Heart left ventricle (tissue), 16 donors: ENCODE measurements around the gene KNCN. TPM values are rescaled to one million over a fixed set of nuclear protein-coding genes. Genes with fewer than 3 reads are reported as not detected.

ENCODE experiments used
- ATAC-seq, 4 donors: fragments of 200-7000 bp; cut with Tn5 transposase; one replicate each; pipeline ENCODE4 v1.9.1; 2020 to 2022; ENCODE audit warnings: moderate library complexity in 4 of 4, mild to moderate bottlenecking in 3 of 4, moderate number of reproducible peaks in 1 of 4
- DNase-seq, 5 donors: peaks; one replicate each; pipeline ENCODE4 v3.0.0-alpha.2; 2020
- H3K27ac ChIP-seq, 12 donors: fragments of 200-600 bp; sonication (generic) in 4 of 12; one replicate each; pipeline versions ENCODE4 v1.5.0 to v1.8.0; 2016 to 2022; ENCODE audit warnings: mild to moderate bottlenecking in 2 of 12
- H3K27me3 ChIP-seq, 9 donors: fragments of 200-600 bp; sonication (generic) in 2 of 9; one replicate each; pipeline versions ENCODE4 v1.5.1 to v1.8.0; 2016 to 2022; ENCODE audit warnings: mild to moderate bottlenecking in 3 of 9
- H3K36me3 ChIP-seq, 9 donors: fragments of 200-600 bp; sonication (generic) in 2 of 9; one replicate each; pipeline versions ENCODE4 v1.5.0 to v1.8.0; 2018 to 2022; ENCODE audit warnings: mild to moderate bottlenecking in 2 of 9
- H3K4me1 ChIP-seq, 12 donors: fragments of 200-600 bp; sonication (generic) in 4 of 12; one replicate each; pipeline versions ENCODE4 v1.5.0 to v1.8.0; 2016 to 2022; ENCODE audit warnings: mild to moderate bottlenecking in 3 of 12
- H3K4me3 ChIP-seq, 12 donors: fragments of 200-600 bp; sonication (generic) in 4 of 12; one replicate each; pipeline versions ENCODE4 v1.5.0 to v1.8.0; 2017 to 2022; ENCODE audit warnings: mild to moderate bottlenecking in 9 of 12, moderate library complexity in 4 of 12
- H3K9me3 ChIP-seq, 12 donors: fragments of 200-600 bp; sonication (generic) in 4 of 12; one replicate each; pipeline versions ENCODE4 v1.5.0 to v1.8.0; 2016 to 2022; ENCODE audit warnings: mild to moderate bottlenecking in 1 of 12
- POLR2A ChIP-seq, 2 donors: fragments of 450-650 bp; IDR thresholded peaks; one replicate each; pipeline ENCODE4 v1.6.1; 2017; ENCODE audit warnings: antibody characterized with exemption in 2 of 2, mild to moderate bottlenecking in 2 of 2, moderate library complexity in 2 of 2
- WGBS, 4 donors: extraction: QIAGEN DNeasy Blood & Tissue Kit in 2 of 4; methylation state at CpG; one replicate each; pipeline versions ENCODE4 v1.1.5 to v1.1.7; 2013 to 2018; 5-methylcytosine and 5-hydroxymethylcytosine counted together
- intact Hi-C, 10 donors: fragments of 100-400 bp; cut with DNase I; formaldehyde crosslinking; loops; one replicate each; pipeline versions ENCODE4 v1.11.1 to v1.14.2; 2022
- polyA plus RNA-seq, 2 donors: library from polyadenylated mRNA; stranded (reverse); fragments of 200-250 nt; gene quantifications; one replicate each; pipeline ENCODE4 v1.2.3, GENCODE V29; 2013
- total RNA-seq, 9 donors: library from RNA; depleted of rRNA in 2 of 9; stranded (reverse); fragments of >200 nt in 2 of 9; fragmentation: NEBNext Ultra II Directional in 3 of 9; extraction: Animal tissue kit (Norgen Biotek cat#: 25700) in 3 of 9; gene quantifications; one replicate each; pipeline versions ENCODE4 v1.1.0 to v1.2.4, GENCODE V29; 2016 to 2023
- TF ChIP-seq, protein P1 (sequence below), 12 donors: fragments of 200-600 bp; sonication (generic) in 4 of 12; IDR thresholded peaks; one replicate each; pipeline versions ENCODE4 v1.5.0 to v1.8.0; 2018 to 2022; ENCODE audit warnings: antibody characterized with exemption in 12 of 12, mild to moderate bottlenecking in 5 of 12
- donor health status: ischemic (EF 13 %, LVEDD 7.1; RV severe dilation, severe dysfunction).
- donor health status: healthy with polysubstance abuse.
- donor health status: DM: no; HTN: yes; CAD: no.
- donor health status: DM: no; HTN: no; CAD: no.
- donor health status: ischemic (EF 25% LVEDD 6.9; RV normal size, moderate dysfunction).
- donor health status: ischemic (EF 25% LVEDD 5.7; RV mildly dilated, moderate dysfunction).
- donor health status: healthy.
- donor health status: DM: yes; HTN: yes; CAD: no.
- donor health status: ischemic (EF 35%, LVEDD 5.7; RV mildly dilated, moderate dysfunction).
- donor health status: nonischemic (EF 11% LVEDD 7.7; RV severe dilation, severe dysfunction).
- donor health status: DM: yes; HTN: yes; CAD: no.
- donor health status: PGD.
- donor health status: ischemic (EF 29% LVEDD 5.4; RV normal size, mild dysfunction).
- donor health status: nonischemic (EF 23%, LVEDD 6.1; RV moderate dilation, normal function).

Gene KNCN
- total and polyA plus RNA-seq, 11 donors, result not detected

DNA sequence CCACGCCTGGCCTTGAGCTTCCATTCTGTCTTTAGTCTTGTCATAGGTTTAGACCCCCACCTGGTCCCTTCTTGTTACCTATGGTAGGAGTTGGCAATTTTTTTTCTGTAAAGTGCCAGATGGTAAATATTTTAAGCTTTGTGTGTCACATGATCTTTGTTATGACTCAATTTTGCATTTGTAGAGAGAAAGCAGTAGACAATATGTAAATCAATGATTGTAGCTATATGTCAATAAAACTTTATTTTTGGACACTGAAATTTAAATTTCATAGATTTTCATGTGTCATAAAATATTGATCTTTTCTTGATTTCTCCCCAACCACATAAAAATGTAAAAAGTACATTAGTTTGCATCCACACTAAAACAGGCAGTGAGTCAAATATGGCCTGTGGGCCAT lies 44.6 kb upstream of the KNCN start:
- Histone ChIP-seq H3K36me3 (peaks cover 2 to 42% (median 32%) of the 10 kb centered on the region in 9 donors), H3K27ac (peak overlapping the region in 5 of 12 donors; percentile 53 to 88 (median 61)), H3K9me3 (no peaks in the 10 kb centered on the region), H3K4me3 (no peak overlapping the region), H3K27me3 (no peaks in the 10 kb centered on the region), H3K4me1 (peaks cover 0 to 83% (median 21%) of the 10 kb centered on the region in 12 donors)
- TF ChIP-seq, protein P1, sequence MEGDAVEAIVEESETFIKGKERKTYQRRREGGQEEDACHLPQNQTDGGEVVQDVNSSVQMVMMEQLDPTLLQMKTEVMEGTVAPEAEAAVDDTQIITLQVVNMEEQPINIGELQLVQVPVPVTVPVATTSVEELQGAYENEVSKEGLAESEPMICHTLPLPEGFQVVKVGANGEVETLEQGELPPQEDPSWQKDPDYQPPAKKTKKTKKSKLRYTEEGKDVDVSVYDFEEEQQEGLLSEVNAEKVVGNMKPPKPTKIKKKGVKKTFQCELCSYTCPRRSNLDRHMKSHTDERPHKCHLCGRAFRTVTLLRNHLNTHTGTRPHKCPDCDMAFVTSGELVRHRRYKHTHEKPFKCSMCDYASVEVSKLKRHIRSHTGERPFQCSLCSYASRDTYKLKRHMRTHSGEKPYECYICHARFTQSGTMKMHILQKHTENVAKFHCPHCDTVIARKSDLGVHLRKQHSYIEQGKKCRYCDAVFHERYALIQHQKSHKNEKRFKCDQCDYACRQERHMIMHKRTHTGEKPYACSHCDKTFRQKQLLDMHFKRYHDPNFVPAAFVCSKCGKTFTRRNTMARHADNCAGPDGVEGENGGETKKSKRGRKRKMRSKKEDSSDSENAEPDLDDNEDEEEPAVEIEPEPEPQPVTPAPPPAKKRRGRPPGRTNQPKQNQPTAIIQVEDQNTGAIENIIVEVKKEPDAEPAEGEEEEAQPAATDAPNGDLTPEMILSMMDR (IDR thresholded peaks at IDR 0.05), result no peak
- no peak for ATAC-seq
- intact Hi-C loops, result no loop called here
- no peak for DNase-seq
- 93 to 100% (median 99%) methylated on average over 1 of the region's 1 CpG for WGBS, 4 donors

DNA sequence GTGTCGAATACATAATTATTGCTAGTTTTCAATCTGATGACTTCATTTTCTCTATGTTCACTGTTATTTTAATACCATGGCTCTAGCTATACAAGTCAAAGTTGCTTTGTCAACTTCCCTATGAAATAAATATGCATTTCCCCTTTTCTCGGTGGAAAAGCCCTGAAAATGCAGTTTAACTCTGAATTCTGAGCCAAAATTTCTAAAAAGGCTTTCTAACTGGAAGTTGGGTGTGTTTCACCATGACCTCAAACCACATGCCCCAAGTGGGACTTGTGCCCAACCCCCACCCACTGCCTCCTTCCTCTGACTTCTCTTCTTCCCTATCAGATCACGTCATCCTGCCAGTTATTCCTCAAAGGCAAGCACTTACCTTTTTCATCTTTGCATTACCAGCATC lies 43.7 kb upstream of the KNCN start:
- peak overlapping the region in 8 of 12 donors; percentile 15 to 88 (median 58) for H3K27ac ChIP-seq
- no peak overlapping the region for H3K4me3 ChIP-seq
- ATAC-seq (peak; percentile 58 to 77 (median 67)), DNase-seq (peak; percentile 65 to 84 (median 74))
- TF ChIP-seq, protein P1 (IDR thresholded peaks at IDR 0.05), result no peak
- no peaks in the 10 kb centered on the region for H3K9me3 ChIP-seq
- peaks cover 0 to 74% (median 19%) of the 10 kb centered on the region in 12 donors for H3K4me1 ChIP-seq
- peaks cover 2 to 51% (median 41%) of the 10 kb centered on the region in 9 donors for H3K36me3 ChIP-seq
- WGBS, 4 donors, result 58 to 68% (median 64%) methylated on average over 3 of the region's 3 CpGs
- intact Hi-C loops, result no loop called here
- H3K27me3 ChIP-seq, result no peaks in the 10 kb centered on the region

DNA sequence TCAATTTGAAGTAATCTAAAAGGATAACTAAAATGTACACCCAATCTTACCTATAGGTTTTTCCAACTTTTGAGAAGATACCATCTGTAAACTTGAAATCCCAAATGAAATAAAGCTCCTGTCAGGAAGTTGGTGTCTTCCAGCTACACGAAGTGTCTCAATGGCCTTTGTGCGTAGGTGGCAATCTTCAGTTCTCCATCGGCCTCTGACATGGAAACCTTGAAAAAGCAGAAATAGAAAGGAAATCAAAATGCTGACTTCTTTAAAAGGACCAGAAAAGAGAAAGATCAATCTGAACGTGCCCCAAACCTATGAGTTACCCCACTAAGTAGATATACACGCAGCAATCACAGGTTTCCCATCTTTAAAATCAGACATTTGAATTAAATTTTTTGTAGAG lies 42.6 kb upstream of the KNCN start:
- Histone ChIP-seq H3K9me3 (no peaks in the 10 kb centered on the region), H3K27me3 (no peaks in the 10 kb centered on the region), H3K4me1 (peaks cover 0 to 66% (median 11%) of the 10 kb centered on the region in 12 donors), H3K27ac (peak overlapping the region in 7 of 12 donors; percentile 39 to 88 (median 69)), H3K4me3 (no peak overlapping the region), H3K36me3 (peaks cover 2 to 61% (median 51%) of the 10 kb centered on the region in 9 donors)
- WGBS, 4 donors, result 89 to 92% (median 90%) methylated on average over 5 of the region's 5 CpGs
- intact Hi-C loops, result no loop called here
- DNase-seq, result no peak
- no peak for TF ChIP-seq POLR2A (IDR thresholded peaks at IDR 0.05)
- TF ChIP-seq, protein P1 (IDR thresholded peaks at IDR 0.05), result no peak
- peak in 2 of 4 donors; percentile 33 to 52 for ATAC-seq

DNA sequence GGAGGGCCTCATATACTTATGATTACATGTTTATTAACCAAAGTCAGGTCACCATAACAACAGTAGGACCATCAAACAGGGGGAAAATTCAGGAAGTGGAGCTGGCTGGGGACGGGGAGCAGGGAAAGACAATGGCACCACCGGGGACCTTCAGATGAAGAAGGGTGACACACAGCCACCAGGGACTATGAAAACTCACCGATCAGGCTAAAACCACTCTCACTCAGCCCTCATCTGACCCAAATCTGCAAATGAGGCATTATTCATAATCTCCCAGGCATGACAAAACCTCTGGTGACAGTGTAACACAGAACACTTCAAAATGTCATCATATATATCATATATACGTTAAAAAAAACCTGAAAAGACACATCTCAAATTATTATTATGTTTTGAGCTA lies 41.4 kb upstream of the KNCN start:
- intact Hi-C loops, result no loop called here
- WGBS, 4 donors, result 86 to 95% (median 91%) methylated on average over 4 of the region's 4 CpGs
- peaks cover 0 to 55% (median 9%) of the 10 kb centered on the region in 12 donors for H3K4me1 ChIP-seq
- no peaks in the 10 kb centered on the region for H3K9me3 ChIP-seq
- H3K4me3 ChIP-seq, result no peak overlapping the region
- H3K27ac ChIP-seq, result peak overlapping the region in 2 of 12 donors; percentile 74 to 88
- peaks cover 2 to 65% (median 57%) of the 10 kb centered on the region in 9 donors for H3K36me3 ChIP-seq
- DNase-seq (no peak), ATAC-seq (no peak)
- TF ChIP-seq POLR2A (IDR thresholded peaks at IDR 0.05), result no peak
- TF ChIP-seq, protein P1 (IDR thresholded peaks at IDR 0.05), result no peak
- H3K27me3 ChIP-seq, result no peaks in the 10 kb centered on the region
